RWPE1 (cell line): ENCODE measurements around the gene YBEY.
A peak's percentile ranks its signal among the peaks of the same experiment; 100 is the strongest.

Source experiments
- CTCF ChIA-PET: fragments of 350-600 bp; sonication (Branson Sonifier 250); formaldehyde crosslinking; extraction: SDS; loops from one replicate; lab custom pipeline; 2021; lab: Yijun Ruan, JAX
- POLR2A ChIA-PET: fragments of 400-600 bp; formaldehyde crosslinking; extraction: SDS; loops from one replicate; lab custom pipeline; 2020; ENCODE audit warnings: antibody characterized with exemption; ENCODE audit not compliant: low non-redundant PET; lab: Yijun Ruan, JAX
- DNase-seq: peaks from one replicate; pipeline ENCODE4 v3.0.0; 2012; ENCODE audit warnings: low spot score
- H3K27ac ChIP-seq: fragments of 450-650 bp; 2 replicates; pipeline ENCODE4 v1.5.1; 2017
- TF ChIP-seq, protein P1 (sequence below): fragments of 450-650 bp; conservative IDR thresholded peaks from 2 replicates; pipeline ENCODE4 v1.5.1; 2017; ENCODE audit warnings: low read depth, mild to moderate bottlenecking

Gene YBEY

DNA sequence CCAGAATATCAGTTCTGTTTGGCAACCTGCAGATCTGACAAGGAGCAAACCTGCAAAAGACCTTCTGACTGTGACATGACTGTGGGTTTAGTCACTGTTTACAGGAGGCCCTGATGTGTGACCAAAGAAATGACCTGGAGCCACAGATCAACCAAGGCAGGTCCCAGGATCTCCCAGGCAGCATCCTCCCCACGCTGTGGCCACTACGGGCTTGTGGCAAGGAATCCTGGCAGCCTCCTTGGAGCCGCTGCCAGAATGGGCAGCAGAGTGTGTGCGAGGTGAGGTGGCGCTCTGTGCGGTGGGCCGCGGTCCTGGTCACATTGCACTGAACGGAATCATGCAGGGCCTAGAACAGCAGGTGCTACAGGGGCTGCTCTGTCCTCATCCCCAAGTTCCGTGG is 16.7 kb upstream of the YBEY start:
- no peak overlapping the region for H3K27ac ChIP-seq
- ChIA-PET CTCF (interaction anchor here (0.7 kb wide), 1 partner anchor 20 kb away, joined by 3 read pairs; no protein-coding TSS in a partner anchor), POLR2A (no interaction called here)
- TF ChIP-seq, protein P1, sequence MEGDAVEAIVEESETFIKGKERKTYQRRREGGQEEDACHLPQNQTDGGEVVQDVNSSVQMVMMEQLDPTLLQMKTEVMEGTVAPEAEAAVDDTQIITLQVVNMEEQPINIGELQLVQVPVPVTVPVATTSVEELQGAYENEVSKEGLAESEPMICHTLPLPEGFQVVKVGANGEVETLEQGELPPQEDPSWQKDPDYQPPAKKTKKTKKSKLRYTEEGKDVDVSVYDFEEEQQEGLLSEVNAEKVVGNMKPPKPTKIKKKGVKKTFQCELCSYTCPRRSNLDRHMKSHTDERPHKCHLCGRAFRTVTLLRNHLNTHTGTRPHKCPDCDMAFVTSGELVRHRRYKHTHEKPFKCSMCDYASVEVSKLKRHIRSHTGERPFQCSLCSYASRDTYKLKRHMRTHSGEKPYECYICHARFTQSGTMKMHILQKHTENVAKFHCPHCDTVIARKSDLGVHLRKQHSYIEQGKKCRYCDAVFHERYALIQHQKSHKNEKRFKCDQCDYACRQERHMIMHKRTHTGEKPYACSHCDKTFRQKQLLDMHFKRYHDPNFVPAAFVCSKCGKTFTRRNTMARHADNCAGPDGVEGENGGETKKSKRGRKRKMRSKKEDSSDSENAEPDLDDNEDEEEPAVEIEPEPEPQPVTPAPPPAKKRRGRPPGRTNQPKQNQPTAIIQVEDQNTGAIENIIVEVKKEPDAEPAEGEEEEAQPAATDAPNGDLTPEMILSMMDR: no peak
- no peak for DNase-seq

DNA sequence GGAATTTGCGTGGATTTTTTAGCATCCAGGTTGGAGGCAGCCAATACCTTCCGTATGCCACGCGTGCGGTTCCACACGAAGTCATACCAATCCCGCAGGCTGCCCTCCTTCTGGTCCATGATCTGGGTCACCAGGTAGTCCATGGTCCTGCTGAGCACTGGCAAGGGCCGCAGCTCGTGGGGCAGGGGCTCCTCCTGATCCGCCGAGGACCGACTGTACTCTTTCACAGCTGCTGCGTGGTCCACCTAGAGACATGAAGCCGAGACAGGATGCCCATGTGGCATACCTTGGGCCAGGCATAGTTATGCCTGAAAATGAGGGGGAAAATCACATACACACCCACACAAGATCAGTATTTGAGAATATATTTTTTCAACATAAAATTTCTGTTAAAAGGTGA is 12.8 kb upstream of the YBEY start:
- DNase-seq: no peak
- H3K27ac ChIP-seq: no peak overlapping the region
- ChIA-PET POLR2A (interaction anchor here (0.7 kb wide), 1 partner anchor 13 kb away, joined by 5 read pairs; no protein-coding TSS in a partner anchor), CTCF (no interaction called here)
- TF ChIP-seq, protein P1: no peak

DNA sequence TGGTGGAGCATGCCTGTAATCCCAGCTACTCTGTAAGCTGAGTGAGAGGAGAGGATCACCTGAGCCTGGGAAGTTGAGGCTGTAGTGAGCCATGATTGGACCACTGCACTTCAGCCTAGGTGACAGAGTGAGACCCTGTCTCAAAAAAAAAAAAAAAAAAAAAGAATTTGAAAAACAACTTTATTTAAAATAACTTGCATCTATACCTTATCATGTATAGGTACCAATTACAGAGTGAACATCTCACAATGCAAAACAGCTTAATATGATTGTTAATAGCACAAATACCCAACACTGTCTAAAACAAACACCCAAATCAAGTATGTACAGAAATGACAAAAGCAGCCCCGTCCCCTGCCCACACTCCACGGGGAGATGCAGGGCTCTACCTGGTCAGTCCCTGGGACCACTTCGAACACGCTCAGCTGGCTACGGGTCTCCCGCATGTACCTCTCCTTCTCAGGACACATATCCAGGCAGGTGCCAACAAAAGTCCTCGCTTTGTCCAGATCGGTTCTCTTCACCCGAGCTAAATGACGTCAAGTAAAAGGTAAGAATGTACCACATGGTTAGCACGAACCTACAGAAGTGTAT is 11.2 kb upstream of the YBEY start:
- CTCF ChIA-PET: interaction anchor here (0.7 kb wide), 1 partner anchor 127 kb away, joined by 4 read pairs; no protein-coding TSS in a partner anchor
- POLR2A ChIA-PET: interaction anchor here (0.7 kb wide), 1 partner anchor 14 kb away, joined by 3 read pairs; no protein-coding TSS in a partner anchor
- no peak overlapping the region for H3K27ac ChIP-seq
- TF ChIP-seq, protein P1: no peak
- no peak for DNase-seq

DNA sequence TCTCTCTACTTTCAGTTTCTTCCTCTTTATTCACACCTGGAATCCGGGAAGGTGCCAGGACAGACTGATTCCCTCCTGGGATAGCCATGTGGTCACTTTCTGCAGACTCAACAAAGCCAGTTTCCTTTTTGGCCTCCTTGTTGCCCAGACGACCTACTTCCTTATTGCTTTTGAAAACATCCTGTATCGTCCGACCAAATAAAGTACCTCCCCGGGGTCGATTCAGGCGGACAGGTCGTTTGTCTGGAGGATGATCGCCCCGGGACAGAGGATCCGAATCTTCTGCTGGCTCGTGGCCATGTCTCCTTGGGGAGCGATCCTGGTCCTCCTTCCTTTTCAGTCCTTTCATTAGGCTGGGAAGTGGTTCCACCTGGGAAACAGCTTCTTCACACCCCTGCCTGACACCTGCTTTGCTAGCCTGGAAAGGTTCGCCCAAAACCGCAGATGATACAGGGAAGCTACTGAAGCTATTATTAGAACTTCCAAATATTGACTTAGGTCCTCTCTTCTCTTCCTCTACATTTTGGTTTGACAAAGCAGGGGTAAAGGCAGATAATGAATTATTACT is 2.0 kb upstream of the YBEY start:
- POLR2A ChIA-PET: interaction anchor here (0.6 kb wide), 1 partner anchor 44 kb away, joined by 3 read pairs; no protein-coding TSS in a partner anchor
- H3K27ac ChIP-seq: no peak overlapping the region
- DNase-seq: no peak
- TF ChIP-seq, protein P1: no peak
- CTCF ChIA-PET: interaction anchor here (0.6 to 0.7 kb wide), 2 partner anchors 57 to 105 kb away, joined by 3 to 5 read pairs; no protein-coding TSS in a partner anchor

DNA sequence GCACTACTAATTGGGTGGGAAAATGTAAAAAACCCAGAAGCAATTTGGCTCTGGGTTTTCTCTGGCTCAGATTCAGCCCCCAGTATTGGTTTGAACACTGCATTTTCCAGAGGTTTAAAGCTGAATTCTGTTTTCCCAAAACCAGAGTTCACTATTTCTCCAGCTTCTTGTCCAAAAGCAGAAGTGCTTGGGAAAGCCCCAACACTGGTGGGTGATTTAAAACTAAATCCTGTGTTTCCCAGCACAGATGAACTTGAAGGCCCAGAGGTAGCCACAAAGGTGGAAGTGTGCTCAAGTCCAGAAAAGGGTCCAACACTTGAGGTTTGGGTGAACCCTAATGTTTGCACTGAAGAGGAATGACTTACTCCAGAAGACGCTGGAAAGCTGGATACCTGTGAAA is 1.4 kb upstream of the YBEY start:
- POLR2A ChIA-PET: no interaction called here
- TF ChIP-seq, protein P1: no peak
- H3K27ac ChIP-seq: no peak overlapping the region
- DNase-seq: no peak
- CTCF ChIA-PET: interaction anchor here (0.6 kb wide), 1 partner anchor 104 kb away, joined by 5 read pairs; no protein-coding TSS in a partner anchor

DNA sequence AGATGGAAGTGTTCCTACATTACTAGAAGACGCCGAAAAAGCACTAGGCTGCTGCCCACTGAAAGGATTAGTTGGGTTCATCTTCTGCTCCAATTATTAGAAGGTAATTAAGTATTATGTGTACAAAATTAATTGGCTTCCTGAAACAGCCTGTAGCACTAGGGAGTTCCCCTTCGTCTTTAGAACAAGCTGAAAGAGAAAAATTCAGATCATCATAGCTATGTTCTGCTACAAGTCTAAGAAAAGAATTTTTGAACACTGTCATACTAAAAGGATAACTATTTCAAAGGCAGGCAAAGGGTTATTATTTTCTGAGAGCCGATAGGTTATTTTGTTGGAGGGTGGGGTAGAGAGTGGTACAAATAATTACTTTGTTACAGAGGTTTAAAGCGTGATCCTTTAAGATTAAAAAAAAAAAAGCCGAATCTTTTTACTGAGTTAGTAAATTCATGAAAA is 908 bp upstream of the YBEY start, which contains the start of gene MCM3AP:
TSS of gene MCM3AP (minus strand) at position 406 of the 456 bp plus-strand sequence. CDS start at position 81, 325 bp downstream.
- POLR2A ChIA-PET: no interaction called here
- peak within 1 kb of the TSS; percentile 97 for H3K27ac ChIP-seq
- no peak for DNase-seq
- CTCF ChIA-PET: no interaction called here
- TF ChIP-seq, protein P1: no peak
